Lower leg skin (tissue), 4 donors: ENCODE measurements around the gene OLFML2B. TPM values are rescaled to one million over a fixed set of nuclear protein-coding genes. Genes with fewer than 3 reads are reported as not detected.

Source experiments
- DNase-seq, 2 donors: peaks; one replicate each; pipeline ENCODE4 v3.0.0-alpha.2; 2019; ENCODE audit warnings: low spot score in 2 of 2
- H3K4me3 ChIP-seq: fragments of 200-600 bp; sonication (generic); 2 replicates; pipeline ENCODE4 v1.5.1; 2017; ENCODE audit warnings: mild to moderate bottlenecking, low read depth; ENCODE audit not compliant: poor library complexity, severe bottlenecking
- POLR2A ChIP-seq, 2 donors: fragments of 450-650 bp; IDR thresholded peaks; one replicate each; pipeline ENCODE4 v1.6.1; 2016 to 2017; ENCODE audit warnings: antibody characterized with exemption in 2 of 2, mild to moderate bottlenecking in 1 of 2, moderate library complexity in 1 of 2
- WGBS, 2 donors: methylation state at CpG; one replicate each; pipeline ENCODE4 v1.1.5; 2018; 5-methylcytosine and 5-hydroxymethylcytosine counted together
- intact Hi-C: fragments of 100-400 bp; cut with DNase I; formaldehyde crosslinking; loops from one replicate; pipeline ENCODE4 v1.15.0; 2023; ENCODE audit warnings: low total_unique reads
- total RNA-seq, 4 donors: library from RNA; depleted of rRNA; stranded (reverse); fragments of >200 nt; gene quantifications; one replicate each; pipeline ENCODE4 v1.1.0, GENCODE V29; 2016
- TF ChIP-seq, protein P1 (sequence below), 3 donors: fragments of 450-650 bp; IDR thresholded peaks; one replicate each; pipeline ENCODE4 v1.5.1; 2016; ENCODE audit warnings: antibody characterized with exemption in 3 of 3, mild to moderate bottlenecking in 3 of 3, moderate library complexity in 2 of 3

OLFML2B gene
- total RNA-seq, 4 donors from 2014 or later, result 2.0 to 6.1 (median 3.1) TPM

DNA sequence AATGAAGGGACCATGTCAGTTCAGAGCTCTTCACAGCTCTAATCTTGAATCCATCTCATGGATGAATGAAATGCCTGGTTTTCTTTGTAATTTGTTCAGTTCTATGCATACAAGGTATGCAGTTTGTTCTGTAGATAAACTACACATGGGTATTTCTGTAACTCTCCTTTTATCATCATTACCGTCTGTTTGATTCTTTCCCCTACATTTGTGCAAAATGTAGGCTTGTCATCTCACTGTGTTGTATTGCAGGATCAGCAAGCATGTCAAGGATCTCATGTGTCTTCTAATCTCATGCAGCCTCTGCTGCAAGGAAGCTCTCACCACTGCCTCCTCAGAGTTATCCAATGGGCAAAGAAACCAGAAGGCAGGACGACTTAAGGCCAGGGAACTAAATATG lies 79.3 kb downstream of the OLFML2B start:
- no peak for DNase-seq
- no peak for TF ChIP-seq POLR2A (IDR thresholded peaks at IDR 0.05)
- TF ChIP-seq, protein P1, sequence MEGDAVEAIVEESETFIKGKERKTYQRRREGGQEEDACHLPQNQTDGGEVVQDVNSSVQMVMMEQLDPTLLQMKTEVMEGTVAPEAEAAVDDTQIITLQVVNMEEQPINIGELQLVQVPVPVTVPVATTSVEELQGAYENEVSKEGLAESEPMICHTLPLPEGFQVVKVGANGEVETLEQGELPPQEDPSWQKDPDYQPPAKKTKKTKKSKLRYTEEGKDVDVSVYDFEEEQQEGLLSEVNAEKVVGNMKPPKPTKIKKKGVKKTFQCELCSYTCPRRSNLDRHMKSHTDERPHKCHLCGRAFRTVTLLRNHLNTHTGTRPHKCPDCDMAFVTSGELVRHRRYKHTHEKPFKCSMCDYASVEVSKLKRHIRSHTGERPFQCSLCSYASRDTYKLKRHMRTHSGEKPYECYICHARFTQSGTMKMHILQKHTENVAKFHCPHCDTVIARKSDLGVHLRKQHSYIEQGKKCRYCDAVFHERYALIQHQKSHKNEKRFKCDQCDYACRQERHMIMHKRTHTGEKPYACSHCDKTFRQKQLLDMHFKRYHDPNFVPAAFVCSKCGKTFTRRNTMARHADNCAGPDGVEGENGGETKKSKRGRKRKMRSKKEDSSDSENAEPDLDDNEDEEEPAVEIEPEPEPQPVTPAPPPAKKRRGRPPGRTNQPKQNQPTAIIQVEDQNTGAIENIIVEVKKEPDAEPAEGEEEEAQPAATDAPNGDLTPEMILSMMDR (IDR thresholded peaks at IDR 0.05), result no peak
- intact Hi-C loops, result no loop called here
- no peak overlapping the region for H3K4me3 ChIP-seq
- 84 to 92% methylated on average over 2 of the region's 2 CpGs for WGBS, 2 donors

GRCh38 chr1:161943737-161944136 lies 79.9 kb downstream of the OLFML2B start:
- intact Hi-C loops, result no loop called here
- 95% methylated on average over 1 of the region's 1 CpG for WGBS, 2 donors
- no peak overlapping the region for H3K4me3 ChIP-seq
- no peak for DNase-seq
- TF ChIP-seq, protein P1 (IDR thresholded peaks at IDR 0.05), result no peak
- no peak for TF ChIP-seq POLR2A (IDR thresholded peaks at IDR 0.05)

DNA sequence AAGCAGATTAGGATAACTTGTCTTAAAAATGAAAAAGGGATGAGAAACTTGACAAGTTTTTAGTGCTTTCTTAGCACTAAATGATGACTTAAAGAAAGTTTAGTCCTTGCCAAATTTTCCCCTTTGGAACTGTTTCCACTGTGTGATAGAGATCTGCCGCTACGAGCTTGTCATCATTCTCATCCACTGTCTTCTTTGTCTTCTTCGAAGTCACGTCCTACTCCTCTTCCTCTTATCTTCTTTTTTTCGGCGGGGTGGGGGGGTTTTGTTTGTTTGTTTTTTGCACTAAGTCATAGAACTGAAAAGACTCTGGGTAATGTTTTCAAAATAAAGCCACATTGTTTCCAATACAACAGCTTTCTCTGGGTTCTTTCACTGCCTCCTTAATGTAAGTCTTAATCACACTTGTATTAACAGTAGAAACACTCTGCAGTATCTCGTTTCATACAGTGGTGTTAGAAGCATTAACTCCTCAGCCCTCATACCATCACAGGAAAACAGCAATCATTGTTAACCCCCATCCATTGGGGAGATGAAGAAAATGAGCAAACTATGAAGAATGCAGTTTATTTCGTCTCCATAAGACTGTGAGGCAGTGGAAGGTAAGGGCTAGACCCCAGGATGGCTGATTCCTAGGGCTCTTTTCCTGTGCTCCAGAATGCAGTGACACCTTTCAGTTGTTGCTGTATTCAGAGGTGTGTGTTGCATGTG lies 81.8 kb downstream of the OLFML2B start:
- no peak for DNase-seq
- intact Hi-C loops, result no loop called here
- H3K4me3 ChIP-seq, result no peak overlapping the region
- TF ChIP-seq POLR2A (IDR thresholded peaks at IDR 0.05), result no peak
- TF ChIP-seq, protein P1 (IDR thresholded peaks at IDR 0.05), result no peak
- WGBS, 2 donors, result 78 to 80% methylated on average over 8 of the region's 8 CpGs

DNA sequence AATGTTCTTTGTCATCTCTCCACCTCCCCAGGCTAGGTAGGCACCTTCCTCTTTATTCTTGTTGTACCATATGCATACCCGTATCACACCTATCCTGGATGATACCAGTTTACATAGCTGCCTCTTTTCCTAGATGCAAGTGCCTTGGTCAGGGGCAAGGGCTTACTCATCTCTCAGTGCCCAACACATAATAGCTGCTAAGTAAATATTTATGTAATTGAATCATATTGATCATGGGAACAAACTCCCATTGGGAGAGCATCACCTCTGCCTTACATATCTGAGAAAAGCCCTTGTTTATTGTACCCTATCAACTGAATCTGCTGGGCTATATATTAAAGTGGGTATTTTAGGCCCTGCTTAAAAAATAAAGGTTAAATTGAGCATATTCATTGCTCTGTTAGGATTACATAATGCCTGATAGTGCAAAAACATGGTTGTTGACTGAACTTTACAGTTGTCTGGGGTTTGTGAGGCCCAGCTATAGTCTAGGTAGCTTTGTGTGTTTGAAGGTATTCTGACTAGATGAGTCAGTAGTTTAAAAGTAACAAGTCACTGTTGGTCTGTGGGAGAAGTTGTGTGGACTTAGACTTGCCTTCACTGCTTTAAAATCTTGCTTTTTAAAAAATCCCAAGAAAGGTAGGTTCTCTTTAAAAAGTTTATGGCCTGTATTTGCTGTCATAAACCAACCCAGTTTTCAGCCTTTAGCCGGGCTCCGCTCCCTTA lies 82.6 kb downstream of the OLFML2B start:
- no peak for TF ChIP-seq POLR2A (IDR thresholded peaks at IDR 0.05)
- TF ChIP-seq, protein P1 (IDR thresholded peaks at IDR 0.05), result no peak
- no peak overlapping the region for H3K4me3 ChIP-seq
- intact Hi-C loops, result no loop called here
- no peak for DNase-seq
- 59 to 75% methylated on average over 3 of the region's 3 CpGs for WGBS, 2 donors

GRCh38 chr1:161936786-161937185 lies 86.9 kb downstream of the OLFML2B start:
- TF ChIP-seq, protein P1 (IDR thresholded peaks at IDR 0.05), result no peak
- no peak for TF ChIP-seq POLR2A (IDR thresholded peaks at IDR 0.05)
- DNase-seq, result no peak
- 92 to 95% methylated on average over 2 of the region's 2 CpGs for WGBS, 2 donors

More at GRCh38 chr1:161936786-161937185, 86.9 kb downstream of the OLFML2B start:
- intact Hi-C loops, result no loop called here
- H3K4me3 ChIP-seq, result no peak overlapping the region
